Liver (tissue), 9 donors: ENCODE results near the gene ANKRD53. TPM values are rescaled to one million over a fixed set of nuclear protein-coding genes. Genes with fewer than 3 reads are reported as not detected.

ENCODE experiments used
- DNase-seq: peaks from one replicate; pipeline ENCODE4 v3.0.0-alpha.2; 2017; ENCODE audit warnings: low spot score
- H3K27ac ChIP-seq, 2 donors: one replicate each; pipeline ENCODE4 v1.7.0; 2013; ENCODE audit warnings: inconsistent platforms in 2 of 2, low read length in 2 of 2, control low read depth in 1 of 2, low read depth in 1 of 2, mild to moderate bottlenecking in 1 of 2
- H3K27me3 ChIP-seq, 4 donors: one replicate each; pipeline versions ENCODE4 v1.6.1 to v1.7.0; 2013; ENCODE audit warnings: low read length in 3 of 4, inconsistent platforms in 1 of 4, mild to moderate bottlenecking in 1 of 4, moderate library complexity in 1 of 4; ENCODE audit not compliant: control insufficient read depth in 4 of 4, insufficient read depth in 4 of 4
- H3K36me3 ChIP-seq, 4 donors: one replicate each; pipeline versions ENCODE4 v1.6.1 to v1.7.0; 2013; ENCODE audit warnings: low read length in 3 of 4, mild to moderate bottlenecking in 3 of 4, low read depth in 1 of 4, moderate library complexity in 1 of 4; ENCODE audit not compliant: control insufficient read depth in 4 of 4, insufficient read depth in 3 of 4
- H3K4me1 ChIP-seq, 4 donors: one replicate each; pipeline versions ENCODE4 v1.6.1 to v1.7.0; 2013; ENCODE audit warnings: low read length in 3 of 4, mild to moderate bottlenecking in 3 of 4, moderate library complexity in 1 of 4; ENCODE audit not compliant: control insufficient read depth in 4 of 4, insufficient read depth in 4 of 4
- H3K4me3 ChIP-seq, 3 donors: one replicate each; pipeline versions ENCODE4 v1.6.1 to v1.7.0; 2013; ENCODE audit warnings: low read length in 3 of 3, control low read depth in 1 of 3, low read depth in 1 of 3, mild to moderate bottlenecking in 1 of 3
- H3K9ac ChIP-seq, 2 donors: one replicate each; pipeline ENCODE4 v1.7.0; 2013; ENCODE audit warnings: low read length in 2 of 2, mild to moderate bottlenecking in 2 of 2, moderate library complexity in 2 of 2, control low read depth in 1 of 2, low read depth in 1 of 2
- H3K9me3 ChIP-seq, 4 donors: one replicate each; pipeline versions ENCODE4 v1.6.1 to v1.7.0; 2013; ENCODE audit warnings: low read length in 3 of 4; ENCODE audit not compliant: control insufficient read depth in 4 of 4
- ATF3 ChIP-seq: IDR thresholded peaks from 2 replicates; pipeline ENCODE4 v1.6.1; 2016; ENCODE audit warnings: antibody characterized with exemption
- EGR1 ChIP-seq, 2 donors: IDR thresholded peaks; 2 replicates each; pipeline ENCODE4 v1.6.1; 2016 to 2018; ENCODE audit warnings: antibody characterized with exemption in 2 of 2, low read depth in 2 of 2
- FOXA2 ChIP-seq: IDR thresholded peaks from 2 replicates; pipeline ENCODE4 v1.6.1; 2016; ENCODE audit warnings: antibody characterized with exemption
- HNF4A ChIP-seq, 2 donors: conservative IDR thresholded peaks; 2 replicates each; pipeline ENCODE4 v1.6.1; 2016; ENCODE audit warnings: antibody characterized with exemption in 2 of 2, mild to moderate bottlenecking in 2 of 2
- HNF4G ChIP-seq: IDR thresholded peaks from 2 replicates; pipeline ENCODE4 v1.6.1; 2016; ENCODE audit warnings: antibody characterized with exemption
- JUND ChIP-seq, 2 donors: IDR thresholded peaks; 2 replicates each; pipeline ENCODE4 v1.6.1; 2016; ENCODE audit warnings: antibody characterized with exemption in 2 of 2
- MAX ChIP-seq: IDR thresholded peaks from 2 replicates; pipeline ENCODE4 v1.6.1; 2016; ENCODE audit warnings: antibody characterized with exemption
- NR2F2 ChIP-seq: IDR thresholded peaks from 2 replicates; pipeline ENCODE4 v1.6.1; 2016; ENCODE audit warnings: antibody characterized with exemption
- RAD21 ChIP-seq, 2 donors: IDR thresholded peaks; 2 replicates each; pipeline ENCODE4 v1.6.1; 2016; ENCODE audit warnings: antibody characterized with exemption in 2 of 2, mild to moderate bottlenecking in 2 of 2
- REST ChIP-seq: IDR thresholded peaks from 2 replicates; pipeline ENCODE4 v1.6.1; 2016; ENCODE audit warnings: antibody characterized with exemption, mild to moderate bottlenecking
- RXRA ChIP-seq, 2 donors: IDR thresholded peaks; 2 replicates each; pipeline ENCODE4 v1.6.1; 2017 to 2018; ENCODE audit warnings: antibody characterized with exemption in 2 of 2, mild to moderate bottlenecking in 1 of 2
- SP1 ChIP-seq: IDR thresholded peaks from 2 replicates; pipeline ENCODE4 v1.6.1; 2018; ENCODE audit warnings: antibody characterized with exemption, mild to moderate bottlenecking
- TAF1 ChIP-seq: conservative IDR thresholded peaks from 2 replicates; pipeline ENCODE4 v1.6.1; 2016; ENCODE audit warnings: antibody characterized with exemption, mild to moderate bottlenecking
- YY1 ChIP-seq: IDR thresholded peaks from 2 replicates; pipeline ENCODE4 v1.6.1; 2016; ENCODE audit warnings: antibody characterized with exemption, mild to moderate bottlenecking
- ZBTB33 ChIP-seq: IDR thresholded peaks from 2 replicates; pipeline ENCODE4 v1.6.1; 2016; ENCODE audit warnings: antibody characterized with exemption
- WGBS: extraction: QIAGEN DNeasy Blood & Tissue Kit; methylation state at CpG from one replicate; pipeline ENCODE4 v1.1.7; 2013; 5-methylcytosine and 5-hydroxymethylcytosine counted together
- polyA plus RNA-seq, 2 donors: library from polyadenylated mRNA; stranded (reverse) in 1 of 2; unstranded in 1 of 2; fragments of 200-250 nt in 1 of 2; fragments of >200 nt in 1 of 2; fragmentation: Nextera tagmentation in 1 of 2; extraction: Ambion mirVana in 1 of 2; gene quantifications; one replicate each; pipeline versions ENCODE4 v1.2.1 to v1.2.3, GENCODE V29; 2013 to 2015
- total RNA-seq, 2 donors: library from RNA; depleted of rRNA; stranded (reverse); fragments of >200 nt; gene quantifications; one replicate each; pipeline ENCODE4 v1.2.3, GENCODE V29; 2014
- donor health status: healthy.
- donor health status: healthy.
- donor health status: healthy.
- donor health status: healthy.
- donor health status: healthy.

Gene ANKRD53
- total and polyA plus RNA-seq, 4 donors: 0.29 to 0.50 (median 0.39) TPM

GRCh38 chr2:70987386-70987785 is 9.0 kb downstream of the ANKRD53 start:
- Histone ChIP-seq H3K9me3 (no peaks in the 10 kb centered on the region), H3K4me3 (no peak overlapping the region), H3K4me1 (no peaks in the 10 kb centered on the region), H3K36me3 (peaks cover 8 to 56% (median 37%) of the 10 kb centered on the region in 4 donors), H3K27ac (no peak overlapping the region), H3K27me3 (no peaks in the 10 kb centered on the region), H3K9ac (no peak overlapping the region)
- 95% methylated on average over 1 of the region's 1 CpG for WGBS
- TF ChIP-seq FOXA2 (no peak), SP1 (no peak), RXRA (IDR thresholded peaks at IDR 0.05) (no peak), TAF1 (no peak), RAD21 (IDR thresholded peaks at IDR 0.05) (no peak), NR2F2 (no peak), MAX (no peak), YY1 (no peak), ZBTB33 (no peak), EGR1 (IDR thresholded peaks at IDR 0.05; ENCODE audit: low read depth in 2 of 2) (no peak), REST (no peak), ATF3 (no peak)
- DNase-seq: no peak

GRCh38 chr2:70988151-70988550 is 9.7 kb downstream of the ANKRD53 start:
- no peak for TF ChIP-seq HNF4G
- no peak for TF ChIP-seq HNF4A (conservative IDR thresholded peaks at IDR 0.05)
- no peak for TF ChIP-seq TAF1
- TF ChIP-seq RXRA (IDR thresholded peaks at IDR 0.05): no peak
- TF ChIP-seq JUND (IDR thresholded peaks at IDR 0.05): no peak
- TF ChIP-seq REST: no peak
- TF ChIP-seq SP1: no peak
- H3K27me3 ChIP-seq: no peaks in the 10 kb centered on the region
- no peaks in the 10 kb centered on the region for H3K9me3 ChIP-seq
- 79% methylated on average over 4 of the region's 4 CpGs for WGBS
- H3K36me3 ChIP-seq: peaks cover 8 to 56% (median 37%) of the 10 kb centered on the region in 4 donors
- H3K9ac ChIP-seq: no peak overlapping the region
- no peak for DNase-seq
- H3K27ac ChIP-seq: no peak overlapping the region
- H3K4me1 ChIP-seq: peaks cover 1 to 5% (median 5%) of the 10 kb centered on the region in 4 donors
- no peak overlapping the region for H3K4me3 ChIP-seq
